Measurements from ENCODE around the gene CACNA1C.
"Not testable (repeated sequence)": the region's sequence is repeated elsewhere in the genome, so short reads cannot be mapped to it uniquely, and the experiment has no call there.

The CACNA1C gene

GRCh38 chr12:2076196-2076570, 23.4 kb downstream of the CACNA1C start:
- DNase-seq (ENCODE audit: low read depth), result no peak

- no peak for DNase-seq (ENCODE audit: low read depth)
Measured at GRCh38 chr12:2076728-2077127, 23.9 kb downstream of the CACNA1C start.

GRCh38 chr12:2080604-2081003, 27.8 kb downstream of the CACNA1C start:
- no peak for DNase-seq (ENCODE audit: low read depth)

GRCh38 chr12:2082321-2082720, 29.5 kb downstream of the CACNA1C start:
- DNase-seq (ENCODE audit: low read depth), result no peak

GRCh38 chr12:2083008-2083407, 30.2 kb downstream of the CACNA1C start:
- no peak for DNase-seq (ENCODE audit: low read depth)

GRCh38 chr12:2083561-2083960, 30.8 kb downstream of the CACNA1C start:
- DNase-seq (ENCODE audit: low read depth), result no peak

- DNase-seq (ENCODE audit: low read depth), result no peak
Measured at GRCh38 chr12:2084553-2085296, 31.9 kb downstream of the CACNA1C start.

- DNase-seq (ENCODE audit: low read depth), result no peak
Measured at GRCh38 chr12:2092354-2092753, 39.6 kb downstream of the CACNA1C start.

GRCh38 chr12:2092890-2093289, 40.1 kb downstream of the CACNA1C start:
- no peak for DNase-seq (ENCODE audit: low read depth)

- no peak for DNase-seq (ENCODE audit: low read depth)
Measured at GRCh38 chr12:2094597-2094996, 41.8 kb downstream of the CACNA1C start.

GRCh38 chr12:2095878-2096277, 43.1 kb downstream of the CACNA1C start:
- no peak for DNase-seq (ENCODE audit: low read depth)

GRCh38 chr12:2097617-2098016, 44.8 kb downstream of the CACNA1C start:
- no peak for DNase-seq (ENCODE audit: low read depth)

- no peak for DNase-seq (ENCODE audit: low read depth)
Measured at GRCh38 chr12:2098852-2099251, 46.1 kb downstream of the CACNA1C start.

- no peak for DNase-seq (ENCODE audit: low read depth)
Measured at GRCh38 chr12:2099595-2099994, 46.8 kb downstream of the CACNA1C start.

GRCh38 chr12:2101359-2101758, 48.6 kb downstream of the CACNA1C start:
- no peak for DNase-seq (ENCODE audit: low read depth)

- DNase-seq (ENCODE audit: low read depth), result no peak
Measured at GRCh38 chr12:2101771-2102170, 49.0 kb downstream of the CACNA1C start.

- DNase-seq (ENCODE audit: low read depth), result not testable (repeated sequence)
Measured at GRCh38 chr12:2102736-2103135, 49.9 kb downstream of the CACNA1C start.

GRCh38 chr12:2105387-2105786, 52.6 kb downstream of the CACNA1C start:
- DNase-seq (ENCODE audit: low read depth), result not testable (repeated sequence)

GRCh38 chr12:2108166-2108565, 55.4 kb downstream of the CACNA1C start:
- DNase-seq (ENCODE audit: low read depth), result no peak

GRCh38 chr12:2108975-2109671, 56.3 kb downstream of the CACNA1C start:
- no peak for DNase-seq (ENCODE audit: low read depth)

- no peak for DNase-seq (ENCODE audit: low read depth)
Measured at GRCh38 chr12:2110127-2110526, 57.3 kb downstream of the CACNA1C start.

- DNase-seq (ENCODE audit: low read depth), result no peak
Measured at GRCh38 chr12:2110849-2111566, 58.2 kb downstream of the CACNA1C start.

- DNase-seq (ENCODE audit: low read depth), result no peak
Measured at GRCh38 chr12:2111826-2112225, 59.0 kb downstream of the CACNA1C start.
